B cell (primary cell): ENCODE measurements around the gene MAB21L3. TPM values are rescaled to one million over a fixed set of nuclear protein-coding genes. Genes with fewer than 3 reads are reported as not detected.

ENCODE experiments used
- ATAC-seq: fragments of 200-7000 bp; cut with Tn5 transposase; one replicate; pipeline ENCODE4 v1.10.0; 2021; ENCODE audit warnings: low read depth, mild to moderate bottlenecking, moderate number of reproducible peaks, moderate library complexity
- CTCF ChIA-PET: fragments of 350-600 bp; sonication (Branson Sonifier 250); formaldehyde crosslinking; loops from one replicate; lab custom pipeline; 2021; ENCODE audit warnings: antibody characterized with exemption, inconsistent platforms; lab: Charles Lee
- POLR2A ChIA-PET: fragments of 350-600 bp; sonication (Branson Sonifier 250); formaldehyde crosslinking; loops from one replicate; lab custom pipeline; 2021; ENCODE audit warnings: antibody characterized with exemption; lab: Charles Lee
- DNase-seq: peaks from one replicate; pipeline ENCODE4 v3.0.0; 2013
- H2AFZ ChIP-seq: 2 replicates; pipeline ENCODE4 v1.6.1; 2012; ENCODE audit warnings: mild to moderate bottlenecking, low read depth, low read length; ENCODE audit not compliant: insufficient read depth, poor library complexity, severe bottlenecking
- H3K27ac ChIP-seq, 2 donors: 1 replicate in 1 of 2; 2 replicates in 1 of 2; pipeline ENCODE4 v1.5.1; 2012 to 2013; ENCODE audit warnings: low read length in 2 of 2, mild to moderate bottlenecking in 2 of 2, moderate library complexity in 1 of 2
- H3K27me3 ChIP-seq, 4 experiments: fragments of 200-600 bp in 1 of 4; sonication (generic) in 1 of 4; replicated peaks in 1 of 4; 1 replicate in 2 of 4; 2 replicates in 2 of 4; pipeline versions ENCODE4 v1.6.1 to v1.7.0; 2013 to 2016; ENCODE audit warnings: low read length in 3 of 4, mild to moderate bottlenecking in 2 of 4, mixed read lengths in 1 of 4, moderate library complexity in 1 of 4; ENCODE audit not compliant: insufficient read depth in 4 of 4, control insufficient read depth in 3 of 4; ENCODE audit errors: control extremely low read depth in 1 of 4
- H3K36me3 ChIP-seq, 2 experiments: replicated peaks in 1 of 2; 1 replicate in 1 of 2; 2 replicates in 1 of 2; pipeline versions ENCODE4 v1.6.1 to v1.7.1; 2013; ENCODE audit warnings: low read length in 1 of 2; ENCODE audit not compliant: insufficient read depth in 2 of 2, control insufficient read depth in 1 of 2; ENCODE audit errors: control extremely low read depth in 1 of 2, extremely low read depth in 1 of 2
- H3K4me1 ChIP-seq, 2 donors: fragments of 200-600 bp in 1 of 2; sonication (generic) in 1 of 2; 1 replicate in 1 of 2; 2 replicates in 1 of 2; pipeline versions ENCODE4 v1.5.1 to v1.6.1; 2013 to 2017; ENCODE audit warnings: low read length in 2 of 2; ENCODE audit not compliant: control insufficient read depth in 2 of 2, insufficient read depth in 2 of 2
- H3K4me2 ChIP-seq: replicated peaks from 2 replicates; pipeline ENCODE3; 2012; ENCODE audit warnings: mild to moderate bottlenecking, low read depth, low read length; ENCODE audit not compliant: poor library complexity, severe bottlenecking
- H3K4me3 ChIP-seq, 5 experiments: fragments of 200-600 bp in 1 of 5; sonication (generic) in 1 of 5; 1 replicate in 3 of 5; 2 replicates in 2 of 5; pipeline versions ENCODE4 v1.5.1 to v1.7.0; 2011 to 2016; ENCODE audit warnings: low read length in 4 of 5, mild to moderate bottlenecking in 4 of 5, low read depth in 2 of 5, control low read depth in 1 of 5, moderate library complexity in 1 of 5; ENCODE audit not compliant: insufficient read depth in 1 of 5; ENCODE audit errors: control extremely low read depth in 1 of 5, extremely low read depth in 1 of 5
- H3K79me2 ChIP-seq: fragments of 200-600 bp; sonication (generic); one replicate; pipeline ENCODE4 v1.6.0; 2016; ENCODE audit warnings: low read length; ENCODE audit not compliant: control insufficient read depth, insufficient read depth
- H3K9ac ChIP-seq: fragments of 200-600 bp; sonication (generic); 2 replicates; pipeline ENCODE4 v1.6.1; 2017; ENCODE audit warnings: mild to moderate bottlenecking, low read length, moderate library complexity
- H3K9me3 ChIP-seq, 3 donors: one replicate each; pipeline versions ENCODE4 v1.6.1 to v1.7.1; 2013; ENCODE audit warnings: low read length in 2 of 3; ENCODE audit not compliant: control insufficient read depth in 2 of 3, insufficient read depth in 1 of 3; ENCODE audit errors: control extremely low read depth in 1 of 3
- H4K20me1 ChIP-seq: 2 replicates; pipeline ENCODE4 v1.6.0; 2012; ENCODE audit warnings: mild to moderate bottlenecking, low read length; ENCODE audit not compliant: insufficient read depth, control insufficient read depth, poor library complexity, severe bottlenecking
- H3K27ac Mint-ChIP-seq: one replicate; pipeline ENCODE4 v1.8.0; 2021; ENCODE audit warnings: mixed read lengths
- H3K27me3 Mint-ChIP-seq: one replicate; pipeline ENCODE4 v1.8.0; 2021; ENCODE audit warnings: mixed read lengths
- H3K4me1 Mint-ChIP-seq: one replicate; pipeline ENCODE4 v1.8.0; 2021; ENCODE audit warnings: mixed read lengths
- H3K4me3 Mint-ChIP-seq: one replicate; pipeline ENCODE4 v1.8.0; 2021; ENCODE audit warnings: mixed read lengths
- H3K9me3 Mint-ChIP-seq: one replicate; pipeline ENCODE4 v1.8.0; 2022; ENCODE audit warnings: mixed read lengths; ENCODE audit not compliant: insufficient read depth
- CTCF ChIP-seq: fragments of 200-600 bp; IDR thresholded peaks from one replicate; pipeline ENCODE4 v1.8.0; 2022; ENCODE audit warnings: antibody characterized with exemption, mild to moderate bottlenecking
- EZH2 ChIP-seq: IDR thresholded peaks from 2 replicates; pipeline ENCODE4 v1.6.1; 2012; ENCODE audit warnings: borderline replicate concordance, low read depth, mild to moderate bottlenecking, moderate library complexity, low read length; ENCODE audit not compliant: insufficient read depth, poor library complexity, severe bottlenecking
- WGBS: methylation state at CpG from one replicate; pipeline ENCODE4 v1.1.5; 2013; ENCODE audit warnings: missing lambda C conversion rate; ENCODE audit not compliant: insufficient coverage; 5-methylcytosine and 5-hydroxymethylcytosine counted together
- intact Hi-C: fragments of 100-400 bp; cut with micrococcal nuclease; formaldehyde crosslinking; loops from one replicate; pipeline ENCODE4 v1.10.0; 2022
- polyA plus RNA-seq: library from polyadenylated mRNA; depleted of rRNA; stranded (reverse); fragments of >200 nt; gene quantifications from 2 replicates; pipeline ENCODE4 v1.2.3, GENCODE V29; 2012
- total RNA-seq, 2 donors: library from RNA; stranded (reverse); fragments of 120-200 nt in 1 of 2; gene quantifications; 1 replicate in 1 of 2; 2 replicates in 1 of 2; pipeline versions ENCODE4 v1.2.3 to v1.2.4, GENCODE V29; 2013 to 2022

The MAB21L3 gene
- total and polyA plus RNA-seq, 2 donors (not counting 1 experiment from before 2014, with no cell fraction given): not detected

- H3K36me3 ChIP-seq: no peaks in the 10 kb centered on the region
- DNase-seq: no peak
- no peak overlapping the region for H2AFZ ChIP-seq
- peaks cover 0 to 2% (median 0%) of the 10 kb centered on the region in 3 donors for H3K9me3 ChIP-seq
- WGBS: 50% methylated on average over 2 of the region's 2 CpGs
- no peaks in the 10 kb centered on the region for H4K20me1 ChIP-seq
- H3K9ac ChIP-seq: no peak overlapping the region
- ATAC-seq: no peak
- ChIA-PET POLR2A (no interaction called here), CTCF (no interaction called here)
- peaks cover 0 to 2% (median under 1%) of the 10 kb centered on the region in 4 experiments for H3K27me3 ChIP-seq
- H3K4me1 ChIP-seq: peaks cover 14 to 15% of the 10 kb centered on the region in 2 donors
- peaks cover 14% of the 10 kb centered on the region for H3K27me3 Mint-ChIP-seq
- TF ChIP-seq CTCF: no peak
- TF ChIP-seq EZH2: no peak
- H3K27ac Mint-ChIP-seq: no peak overlapping the region
- H3K4me3 ChIP-seq: no peak overlapping the region
- H3K4me1 Mint-ChIP-seq: peaks cover 14% of the 10 kb centered on the region
- no peak overlapping the region for H3K27ac ChIP-seq
- no peak overlapping the region for H3K4me3 Mint-ChIP-seq
- H3K9me3 Mint-ChIP-seq: no peaks in the 10 kb centered on the region
- H3K79me2 ChIP-seq: no peaks in the 10 kb centered on the region
- no peak overlapping the region for H3K4me2 ChIP-seq
- intact Hi-C loops: no loop called here
These were observed 53.0 kb downstream of the MAB21L3 start for GRCh38 chr1:116164150-116164549.

GRCh38 chr1:116164604-116165368 is 53.6 kb downstream of the MAB21L3 start:
- DNase-seq (no peak), ATAC-seq (no peak)
- no peak for TF ChIP-seq EZH2
- no peak for TF ChIP-seq CTCF
- Histone ChIP-seq H3K36me3 (no peaks in the 10 kb centered on the region), H3K4me2 (no peak overlapping the region), H2AFZ (no peak overlapping the region), H3K79me2 (no peaks in the 10 kb centered on the region), H3K9me3 (no peaks in the 10 kb centered on the region), H3K27me3 (peaks cover 0 to 8% (median 2%) of the 10 kb centered on the region in 4 experiments), H4K20me1 (no peaks in the 10 kb centered on the region), H3K4me3 (no peak overlapping the region), H3K27ac (no peak overlapping the region), H3K9ac (no peak overlapping the region), H3K4me1 (peaks cover 15 to 16% of the 10 kb centered on the region in 2 donors)
- Mint-ChIP-seq H3K4me1 (peaks cover 16% of the 10 kb centered on the region), H3K4me3 (no peak overlapping the region), H3K27ac (no peak overlapping the region), H3K27me3 (peaks cover 14% of the 10 kb centered on the region), H3K9me3 (no peaks in the 10 kb centered on the region)
- CTCF ChIA-PET: interaction anchor here (1.6 kb wide), 1 partner anchor 13 kb away, joined by 4 read pairs; no protein-coding TSS in a partner anchor
- WGBS: 84% methylated on average over 2 of the region's 4 CpGs
- intact Hi-C loops: loop anchor here (5.0 kb wide), 1 partner anchor 208 kb away; the partner anchor contains the start of gene ATP1A1
- POLR2A ChIA-PET: no interaction called here
